HG02884 (cell line): ENCODE data around the gene ZFYVE27.

Source experiments
- ATAC-seq: cut with Tn5 transposase; IDR thresholded peaks from one replicate; pipeline ENCODE4 v1.9.1; 2021; ENCODE audit warnings: mild to moderate bottlenecking, moderate library complexity; ENCODE audit not compliant: unreplicated experiment

Gene ZFYVE27

DNA sequence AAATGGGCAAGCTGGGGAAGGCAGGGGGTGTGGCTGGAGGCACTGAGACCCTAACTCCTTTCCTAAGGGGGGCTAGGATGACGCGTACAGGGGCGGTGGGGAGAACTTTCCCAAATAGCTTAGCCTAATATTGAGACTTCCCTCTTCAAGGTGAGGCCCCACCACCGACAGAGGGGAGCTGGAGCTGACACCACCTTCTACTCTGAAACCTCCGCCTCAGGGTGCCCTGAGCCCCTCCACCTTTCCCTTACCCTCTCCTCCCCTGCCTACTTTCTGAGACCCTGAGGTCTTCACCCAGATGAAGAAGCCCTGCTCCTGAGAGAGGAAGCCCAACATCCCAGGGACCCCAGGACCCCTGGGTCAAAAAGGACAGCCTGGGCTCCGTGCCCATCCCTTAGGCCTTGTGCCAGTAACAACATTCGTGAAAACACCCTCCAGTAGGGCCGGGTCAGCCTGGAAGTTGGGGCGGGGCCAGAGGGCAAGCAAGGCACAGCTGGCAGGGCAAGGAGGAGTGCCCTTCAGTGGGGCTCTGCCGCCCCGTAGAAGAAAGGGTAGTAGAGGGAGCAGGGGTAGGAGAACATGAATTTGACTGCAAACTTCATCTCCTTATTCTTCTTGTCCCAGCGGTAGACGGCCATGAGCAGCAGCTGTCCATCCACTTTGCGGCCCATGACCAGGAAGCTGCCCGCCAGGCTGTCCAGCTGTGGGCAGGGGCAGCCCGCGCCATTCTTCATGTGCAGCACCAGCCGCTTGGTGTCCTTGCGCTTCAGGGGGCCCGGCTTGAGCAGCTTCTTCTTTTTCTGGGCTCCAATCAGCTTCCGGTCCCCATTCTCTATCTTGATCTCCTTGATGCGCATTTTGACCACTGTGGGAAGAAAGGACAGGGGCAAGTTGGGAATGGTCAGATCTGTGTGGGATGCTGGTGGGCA, 30.3 kb downstream of the ZFYVE27 start:
- ATAC-seq: no peak

DNA sequence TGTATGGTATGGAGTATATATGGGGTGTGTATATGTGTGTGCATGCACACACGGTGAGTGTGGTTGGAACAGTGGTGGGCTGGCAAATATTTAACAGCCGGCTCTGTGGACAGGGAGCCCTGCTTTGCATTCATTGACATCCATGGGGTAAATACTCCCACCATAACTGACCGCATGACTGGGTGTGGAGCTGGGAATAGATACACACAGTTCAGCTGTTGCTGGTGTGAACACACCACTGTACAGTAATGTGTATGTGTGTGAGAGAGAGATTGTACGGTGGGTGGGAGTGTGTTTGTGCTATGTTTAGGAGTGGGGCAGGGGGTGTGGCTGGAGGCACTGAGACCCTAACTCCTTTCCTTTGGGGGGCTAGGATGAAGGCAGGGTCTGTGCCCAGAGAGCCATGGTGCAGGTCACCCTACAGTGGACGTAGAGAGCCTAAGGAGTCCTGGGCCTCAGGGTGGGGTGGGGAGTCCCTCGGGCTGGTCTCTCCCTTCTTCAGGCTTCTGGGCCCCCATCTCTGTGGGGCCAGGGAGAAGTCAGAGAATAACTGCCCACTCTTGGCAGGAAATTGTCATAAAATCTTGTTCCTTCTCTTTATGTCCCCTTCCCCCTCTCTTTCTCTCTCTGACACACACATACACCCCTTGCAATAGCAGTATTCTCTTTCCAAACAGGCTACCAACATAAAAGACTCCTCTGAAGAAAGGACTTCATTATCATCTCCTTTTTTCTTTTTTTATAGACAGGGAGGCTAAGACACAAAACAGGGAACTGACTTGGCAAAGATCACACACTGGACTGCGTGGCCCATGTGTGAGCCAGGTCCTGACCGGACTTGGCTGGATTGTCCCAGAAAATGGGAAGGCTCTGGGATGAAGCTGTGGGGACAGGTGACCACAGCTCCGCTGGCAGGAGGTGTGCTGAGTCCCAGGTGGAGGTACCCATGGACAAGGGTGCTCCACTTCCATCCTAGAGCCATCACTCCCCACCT, 31.7 kb downstream of the ZFYVE27 start:
- no peak for ATAC-seq

- ATAC-seq: no peak
These were observed 33.3 kb downstream of the ZFYVE27 start for GRCh38 chr10:97770255-97770654.

DNA sequence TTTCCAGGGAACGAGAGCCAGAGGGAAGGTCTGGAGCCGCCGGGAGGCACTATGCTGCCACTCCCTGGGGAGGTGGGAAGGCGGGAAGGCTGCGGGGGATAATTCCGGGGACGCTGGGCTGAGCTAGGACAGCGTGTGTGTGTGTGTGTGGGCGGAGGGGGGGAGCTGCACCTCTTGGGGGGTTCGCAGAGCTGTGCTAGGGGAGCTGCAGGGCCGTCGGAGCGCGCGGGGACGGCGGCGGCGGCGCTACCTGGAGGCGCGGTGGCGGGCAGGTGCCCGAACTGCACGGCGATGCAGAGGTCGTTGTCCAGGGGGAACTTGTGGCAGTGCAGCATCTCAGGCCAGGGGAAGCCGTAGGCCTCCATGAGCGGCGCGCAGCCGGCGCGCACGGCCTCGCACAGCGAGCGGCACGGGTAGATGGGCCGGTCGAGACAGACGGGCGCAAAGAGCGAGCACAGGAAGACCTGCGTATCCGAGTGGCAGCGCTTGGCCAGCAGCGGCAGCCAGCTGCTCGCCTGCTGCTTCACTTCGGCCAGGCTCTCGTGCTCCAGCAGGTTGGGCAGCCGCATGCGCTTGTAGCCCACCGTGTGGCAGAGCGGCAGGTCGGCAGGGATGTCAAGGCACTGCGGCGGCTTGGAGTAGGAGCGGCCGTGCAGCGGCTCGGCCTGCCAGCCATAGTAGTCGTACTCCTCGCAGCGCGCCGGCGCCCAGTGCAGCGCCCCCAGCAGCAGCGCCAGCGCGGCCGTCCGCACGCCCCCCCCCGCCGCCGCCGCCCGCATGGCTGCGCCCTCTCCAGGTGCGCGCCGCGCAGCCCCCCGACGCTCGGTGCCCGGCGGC, 34.3 kb downstream of the ZFYVE27 start:
- ATAC-seq: no peak

- ATAC-seq: no peak
These were observed 35.2 kb downstream of the ZFYVE27 start, which contains the start of gene SFRP5 for GRCh38 chr10:97771913-97772823. SFRP5 (minus strand) TSS chr10:97771999; CDS start chr10:97771833, 166 bp downstream.

DNA sequence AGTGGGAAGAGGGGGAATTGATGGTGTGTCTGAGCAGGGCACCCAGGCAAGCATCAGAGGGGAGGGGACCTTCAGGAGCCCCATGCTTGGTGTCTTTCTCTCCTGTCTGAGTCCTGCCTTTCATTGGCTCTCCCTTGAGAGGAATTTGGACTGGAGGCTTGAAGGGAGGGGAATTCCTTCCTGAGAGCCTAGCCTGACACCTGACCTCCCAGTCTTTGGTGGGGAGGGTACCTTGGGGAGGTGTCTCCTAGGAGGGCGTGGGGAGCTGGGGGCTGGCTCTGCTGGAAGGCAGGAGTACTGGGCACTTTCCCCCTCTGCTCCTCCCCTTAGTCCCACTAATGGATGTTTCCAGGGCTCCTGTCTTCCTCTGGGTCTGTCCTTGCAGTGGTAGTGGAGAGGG, 36.2 kb downstream of the ZFYVE27 start:
- no peak for ATAC-seq

DNA sequence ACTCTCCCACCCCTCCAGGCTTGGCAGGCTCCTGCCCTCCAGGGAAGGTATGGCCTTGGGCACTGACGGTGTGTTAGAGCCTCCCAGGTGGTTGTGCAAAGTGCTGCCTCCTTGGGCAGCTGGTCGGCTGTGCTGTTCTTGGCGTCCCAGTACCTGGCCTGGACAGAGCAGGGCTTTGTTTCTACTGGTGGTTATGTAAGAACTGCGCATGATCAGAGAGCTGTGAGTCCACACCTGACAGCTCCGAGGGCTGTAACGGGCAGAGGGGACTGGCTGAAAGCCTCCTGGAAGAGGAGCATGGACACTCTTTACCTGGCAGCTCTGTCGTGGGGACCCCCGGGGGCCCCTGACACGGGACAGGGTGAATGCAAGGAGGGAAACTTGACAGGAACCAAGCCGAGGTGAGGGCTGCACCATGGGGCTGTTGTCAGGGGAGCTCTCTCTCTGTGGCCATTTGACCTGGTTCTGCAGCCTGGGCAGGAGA, 37.9 kb downstream of the ZFYVE27 start:
- ATAC-seq: no peak

- no peak for ATAC-seq
These were observed 40.2 kb downstream of the ZFYVE27 start for GRCh38 chr10:97777143-97777542.

- no peak for ATAC-seq
These were observed 41.7 kb downstream of the ZFYVE27 start for GRCh38 chr10:97778452-97779302.

DNA sequence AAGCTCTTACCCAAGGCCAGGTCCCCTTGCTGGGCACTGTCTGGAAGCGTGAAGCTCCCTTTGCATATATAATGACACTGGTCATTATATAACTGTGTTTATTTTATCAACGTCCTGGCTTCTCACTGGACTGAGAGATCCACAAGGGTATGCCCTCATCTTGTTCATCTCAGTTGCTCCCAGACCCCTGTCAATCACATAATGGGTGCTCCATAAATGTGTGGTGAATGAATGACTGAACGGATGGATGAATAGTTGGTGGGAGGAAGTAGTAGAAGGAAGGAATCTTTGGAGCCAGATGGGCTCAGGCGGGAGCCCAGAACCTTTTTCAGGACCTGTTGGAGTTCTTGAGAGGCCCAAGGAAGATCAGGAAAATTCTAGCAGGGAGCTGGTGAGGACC, 42.6 kb downstream of the ZFYVE27 start:
- no peak for ATAC-seq

GRCh38 chr10:97779975-97780374, 43.0 kb downstream of the ZFYVE27 start:
- ATAC-seq: no peak

GRCh38 chr10:97780841-97781617, 44.1 kb downstream of the ZFYVE27 start:
- ATAC-seq: no peak

DNA sequence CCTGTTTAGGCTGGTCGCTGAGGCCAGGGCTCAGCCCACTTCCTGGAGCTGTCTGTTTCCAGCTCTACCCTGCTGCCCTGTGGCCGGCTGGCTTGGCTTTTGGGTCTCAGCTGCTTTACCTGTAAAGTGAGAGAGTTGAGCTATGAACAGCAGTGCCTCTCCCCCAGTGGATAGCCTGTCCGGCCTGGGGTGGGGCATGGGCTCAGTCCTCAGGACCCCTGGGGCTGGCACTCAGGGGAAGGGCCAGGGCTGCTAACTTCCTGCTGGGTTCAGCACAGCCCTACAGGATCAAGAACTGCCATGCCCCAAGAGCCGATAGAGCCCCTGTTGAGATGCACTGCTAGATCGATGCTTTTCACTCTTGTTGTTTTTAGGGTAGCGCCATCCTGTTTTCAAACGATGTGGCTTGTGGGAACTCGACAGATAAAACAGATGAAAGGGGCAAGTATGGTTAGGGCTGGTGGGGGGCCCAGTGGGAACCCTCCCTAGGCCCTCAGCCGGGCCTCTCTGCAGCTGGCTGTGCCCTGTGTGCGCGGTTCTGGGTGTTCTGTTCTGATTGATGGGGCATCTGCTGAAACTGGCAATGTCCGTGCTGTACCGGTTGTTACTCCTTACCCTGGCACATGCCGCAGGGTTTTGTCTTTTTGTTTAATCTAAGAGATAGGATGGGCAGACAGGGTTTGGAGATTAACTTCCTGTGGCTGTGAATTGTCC, 44.8 kb downstream of the ZFYVE27 start:
- ATAC-seq: no peak

DNA sequence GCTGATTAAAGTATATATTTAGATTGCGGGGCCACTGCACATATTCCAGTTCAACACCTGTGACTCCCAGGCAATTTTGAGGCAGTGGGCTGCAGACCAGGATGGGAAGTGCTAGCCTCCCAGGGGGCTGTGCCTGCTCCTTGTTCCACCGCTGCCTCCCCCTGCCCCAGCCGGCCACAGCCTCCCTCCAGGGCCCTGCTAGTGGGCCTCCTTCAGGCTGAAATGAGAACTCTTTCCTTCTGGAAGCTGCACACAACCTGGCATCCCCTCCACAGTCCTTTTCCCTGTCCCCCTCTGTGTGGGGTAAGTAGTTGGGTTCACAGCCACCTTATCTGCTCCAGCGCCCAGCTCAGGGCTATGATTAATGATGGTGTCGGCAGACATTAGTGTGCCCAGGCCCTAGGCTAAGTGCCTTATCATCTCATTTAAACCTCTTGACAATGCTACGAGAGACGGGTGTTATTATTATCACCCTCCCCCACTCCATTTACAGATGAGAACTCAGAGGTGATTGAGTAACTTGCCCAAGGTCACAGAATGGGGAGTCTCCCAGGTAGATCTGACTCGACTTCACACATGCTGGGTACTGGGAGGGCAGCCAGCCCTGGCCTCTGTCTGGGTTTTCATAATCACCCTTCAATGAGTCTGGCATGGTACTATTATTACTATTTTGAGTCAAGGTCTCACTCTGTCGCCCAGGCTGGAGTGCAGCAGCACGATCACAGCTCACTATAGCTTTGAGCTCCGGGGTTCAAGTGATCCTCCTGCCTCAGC, 45.7 kb downstream of the ZFYVE27 start:
- no peak for ATAC-seq

- no peak for ATAC-seq
These were observed 47.4 kb downstream of the ZFYVE27 start for GRCh38 chr10:97784200-97784810.

DNA sequence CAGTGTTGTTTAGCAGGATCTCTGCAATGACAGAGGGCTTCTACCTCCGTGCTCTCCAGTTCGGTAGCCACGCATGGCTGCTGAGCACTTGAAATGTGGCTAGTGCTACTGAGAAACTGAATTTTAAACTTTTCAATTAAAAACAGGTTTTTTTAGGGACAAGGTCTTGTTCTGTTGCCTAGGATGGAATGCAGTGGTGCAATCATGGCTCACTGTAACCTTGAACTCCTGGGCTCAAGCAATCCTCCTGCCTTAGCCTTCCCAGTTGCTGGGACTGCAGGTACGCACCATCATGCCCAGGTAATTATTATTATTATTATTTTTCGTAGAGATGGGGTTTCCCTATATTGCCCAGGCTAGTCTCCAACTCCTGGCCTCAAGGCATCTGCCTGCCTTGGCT, 48.3 kb downstream of the ZFYVE27 start:
- ATAC-seq: no peak
